Measurements from ENCODE around the gene CHST4.

GRCh38 chr16:71498031-71498430 lies 28.2 kb upstream of the CHST4 start:
- TF ChIP-seq CTCF (IDR thresholded peaks at IDR 0.05) (no peak), RAD21 (IDR thresholded peaks at IDR 0.05; ENCODE audit: low read length) (no peak), YY1 (IDR thresholded peaks at IDR 0.05; ENCODE audit: low read depth) (no peak), EZH2phosphoT487 (IDR thresholded peaks at IDR 0.05; ENCODE audit: borderline replicate concordance, low read depth) (no peak), POLR2AphosphoS5 (IDR thresholded peaks at IDR 0.05; ENCODE audit: low read depth, low read length) (no peak), RFX5 (IDR thresholded peaks at IDR 0.05; ENCODE audit: low read length) (no peak), NFIC (IDR thresholded peaks at IDR 0.05; ENCODE audit: borderline replicate concordance) (no peak), GATA2 (CRISPR knock-in tag; IDR thresholded peaks at IDR 0.05) (no peak), TAF1 (IDR thresholded peaks at IDR 0.05; ENCODE audit: borderline replicate concordance, low read depth, low read length) (no peak), GABPA (IDR thresholded peaks at IDR 0.05; ENCODE audit: low read depth) (no peak), SMC3 (IDR thresholded peaks at IDR 0.05; ENCODE audit: low read depth, low read length) (no peak)
- TF ChIP-seq, protein P1, sequence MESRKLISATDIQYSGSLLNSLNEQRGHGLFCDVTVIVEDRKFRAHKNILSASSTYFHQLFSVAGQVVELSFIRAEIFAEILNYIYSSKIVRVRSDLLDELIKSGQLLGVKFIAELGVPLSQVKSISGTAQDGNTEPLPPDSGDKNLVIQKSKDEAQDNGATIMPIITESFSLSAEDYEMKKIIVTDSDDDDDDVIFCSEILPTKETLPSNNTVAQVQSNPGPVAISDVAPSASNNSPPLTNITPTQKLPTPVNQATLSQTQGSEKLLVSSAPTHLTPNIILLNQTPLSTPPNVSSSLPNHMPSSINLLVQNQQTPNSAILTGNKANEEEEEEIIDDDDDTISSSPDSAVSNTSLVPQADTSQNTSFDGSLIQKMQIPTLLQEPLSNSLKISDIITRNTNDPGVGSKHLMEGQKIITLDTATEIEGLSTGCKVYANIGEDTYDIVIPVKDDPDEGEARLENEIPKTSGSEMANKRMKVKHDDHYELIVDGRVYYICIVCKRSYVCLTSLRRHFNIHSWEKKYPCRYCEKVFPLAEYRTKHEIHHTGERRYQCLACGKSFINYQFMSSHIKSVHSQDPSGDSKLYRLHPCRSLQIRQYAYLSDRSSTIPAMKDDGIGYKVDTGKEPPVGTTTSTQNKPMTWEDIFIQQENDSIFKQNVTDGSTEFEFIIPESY (IDR thresholded peaks at IDR 0.05; ENCODE audit: borderline replicate concordance, low read depth), result no peak
- TF ChIP-seq, protein P2, sequence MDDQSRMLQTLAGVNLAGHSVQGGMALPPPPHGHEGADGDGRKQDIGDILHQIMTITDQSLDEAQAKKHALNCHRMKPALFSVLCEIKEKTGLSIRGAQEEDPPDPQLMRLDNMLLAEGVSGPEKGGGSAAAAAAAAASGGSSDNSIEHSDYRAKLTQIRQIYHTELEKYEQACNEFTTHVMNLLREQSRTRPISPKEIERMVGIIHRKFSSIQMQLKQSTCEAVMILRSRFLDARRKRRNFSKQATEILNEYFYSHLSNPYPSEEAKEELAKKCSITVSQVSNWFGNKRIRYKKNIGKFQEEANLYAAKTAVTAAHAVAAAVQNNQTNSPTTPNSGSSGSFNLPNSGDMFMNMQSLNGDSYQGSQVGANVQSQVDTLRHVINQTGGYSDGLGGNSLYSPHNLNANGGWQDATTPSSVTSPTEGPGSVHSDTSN (IDR thresholded peaks at IDR 0.05), result no peak

Data from SK-N-SH (cell line).